Posterior cingulate gyrus (tissue), 11 donors: ENCODE results near the gene FAM117A.
"Not testable (repeated sequence)": the region's sequence is repeated elsewhere in the genome, so short reads cannot be mapped to it uniquely, and the experiment has no call there.

Experiments
- DNase-seq, 10 donors: peaks; one replicate each; pipeline versions ENCODE4 v3.0.0 to v3.0.0-alpha.2; 2020 to 2021; ENCODE audit warnings: mixed read lengths in 3 of 10
- intact Hi-C: fragments of 100-400 bp; cut with DNase I; formaldehyde crosslinking; loops from one replicate; pipeline ENCODE4 v1.15.1; 2023

Gene FAM117A

DNA sequence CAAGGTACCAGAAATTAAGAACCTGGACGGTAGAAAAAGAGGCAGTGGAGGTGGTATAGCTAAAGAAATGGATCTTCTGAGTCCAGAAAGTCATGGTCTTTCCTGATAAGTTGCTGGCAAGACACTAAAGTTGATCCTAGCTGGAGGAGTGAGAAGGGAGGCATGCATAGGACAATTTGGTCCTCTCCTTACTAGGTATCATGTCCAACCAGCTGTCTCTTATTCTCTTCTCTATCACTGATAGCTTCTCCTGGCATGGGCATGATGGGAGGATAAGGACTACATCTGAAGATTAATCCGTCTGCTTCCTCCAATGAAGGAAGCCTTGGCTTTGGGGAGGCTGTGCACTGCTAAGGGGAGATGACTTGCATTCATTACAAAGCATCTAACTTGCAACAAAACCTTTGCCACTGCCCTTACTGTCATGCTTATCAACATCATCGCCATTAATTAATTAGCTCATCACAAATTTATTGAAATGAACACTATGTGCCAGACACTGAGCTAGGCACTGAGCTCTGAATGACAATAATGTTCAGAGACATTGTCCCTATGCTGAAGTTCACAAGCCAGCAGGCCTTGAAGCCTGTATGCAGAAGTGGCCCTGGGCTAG is 3.1 kb upstream of the FAM117A start:
- no peak for DNase-seq
- intact Hi-C loops: no loop called here

DNA sequence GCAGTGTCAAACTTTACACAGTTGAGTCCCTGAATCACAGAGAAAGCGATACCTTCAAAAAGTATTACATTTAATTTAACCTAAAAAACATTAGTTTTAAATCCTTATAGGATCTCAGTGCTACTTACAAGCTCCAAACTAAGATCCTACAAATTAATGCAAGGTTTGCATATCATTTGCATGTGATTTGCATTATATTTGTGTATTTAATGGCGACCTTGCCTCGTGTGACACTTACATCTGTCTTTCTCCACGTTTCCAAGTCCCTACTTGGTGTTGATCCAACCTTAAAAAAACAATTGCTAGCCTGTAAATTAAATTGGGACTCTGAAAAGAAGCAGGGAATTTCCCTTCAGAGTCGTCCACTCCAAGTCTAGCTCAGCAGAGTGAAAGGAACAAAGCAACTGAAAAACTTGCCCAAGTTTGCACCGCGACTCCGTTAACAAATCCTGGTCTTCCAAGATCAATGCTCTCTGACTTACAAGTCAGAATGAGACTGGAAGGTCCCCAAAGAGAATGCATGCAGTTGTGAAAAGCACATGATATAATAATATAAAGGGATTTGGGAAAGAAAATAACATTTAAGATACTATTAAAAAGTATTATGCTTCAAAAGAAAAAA is 739 bp upstream of the FAM117A start:
- intact Hi-C loops: loop anchor here (2.0 kb wide), 1 partner anchor 22 kb away; no protein-coding TSS in a partner anchor
- no peak for DNase-seq

DNA sequence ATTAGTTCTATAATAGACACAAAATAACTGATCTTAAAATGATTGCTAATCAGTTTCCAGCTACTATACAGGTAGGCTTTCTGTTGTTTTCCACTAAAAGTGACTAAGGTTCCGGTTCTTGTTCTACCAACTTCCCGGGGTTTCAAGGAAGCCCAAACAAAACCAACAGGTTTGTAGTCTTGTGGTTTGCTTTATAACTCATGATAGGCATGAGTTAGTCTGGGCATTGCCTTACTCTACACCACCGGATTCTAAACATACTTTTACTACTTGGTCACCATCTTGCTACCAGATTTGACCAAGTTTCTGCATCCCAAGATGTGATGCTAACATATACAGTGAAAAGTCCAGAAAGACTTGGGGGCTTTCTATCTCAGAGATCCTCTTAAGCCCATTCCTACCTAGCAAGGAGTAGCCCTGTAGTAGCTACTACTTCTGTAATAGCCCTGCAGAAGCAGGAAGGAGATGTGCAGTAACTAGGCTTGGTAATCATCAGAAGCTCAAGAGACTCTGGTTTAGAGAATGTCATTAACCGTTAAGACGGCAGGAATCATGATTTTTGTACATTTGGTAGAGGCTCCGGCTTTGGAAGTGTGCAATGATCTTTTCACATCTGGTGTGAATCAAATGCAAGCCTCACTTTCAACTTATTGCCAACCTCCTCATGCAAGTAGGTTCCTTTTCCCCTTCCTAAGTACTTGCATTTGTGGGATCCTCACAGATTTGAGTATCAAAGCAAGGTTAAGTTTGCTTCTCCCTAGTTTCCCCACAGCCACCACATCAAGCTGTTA is 1.6 kb downstream of the FAM117A start:
- DNase-seq: no peak
- intact Hi-C loops: no loop called here

DNA sequence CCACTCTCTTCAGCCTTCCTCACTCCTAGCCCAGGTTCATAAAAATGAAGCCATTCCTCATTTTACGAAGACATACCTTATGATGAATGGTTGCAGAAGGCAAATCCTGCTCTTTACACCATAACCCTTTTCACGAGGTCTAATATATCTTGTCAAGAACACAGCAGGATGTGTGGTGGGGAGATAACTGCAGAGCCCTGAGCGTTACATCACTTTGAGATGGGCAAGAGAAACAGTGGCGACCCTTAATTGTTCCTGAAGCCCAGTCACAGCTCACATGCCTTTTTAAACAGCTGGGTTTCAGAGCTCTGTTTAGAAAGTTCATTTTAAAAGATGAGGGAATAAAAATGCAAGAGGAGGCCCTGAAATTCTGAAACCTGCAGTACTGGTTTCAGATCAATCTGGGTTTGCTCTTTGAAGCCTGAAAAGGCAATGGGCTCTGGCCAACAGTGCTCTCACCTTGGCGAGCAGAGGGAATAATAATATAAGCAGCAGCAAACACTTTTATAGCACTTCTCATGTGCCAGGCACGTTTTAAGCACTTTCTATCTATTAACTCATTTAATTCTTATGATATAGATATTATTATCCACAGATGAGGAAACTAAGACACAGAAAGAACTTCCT is 2.9 kb downstream of the FAM117A start:
- no peak for DNase-seq
- intact Hi-C loops: no loop called here

DNA sequence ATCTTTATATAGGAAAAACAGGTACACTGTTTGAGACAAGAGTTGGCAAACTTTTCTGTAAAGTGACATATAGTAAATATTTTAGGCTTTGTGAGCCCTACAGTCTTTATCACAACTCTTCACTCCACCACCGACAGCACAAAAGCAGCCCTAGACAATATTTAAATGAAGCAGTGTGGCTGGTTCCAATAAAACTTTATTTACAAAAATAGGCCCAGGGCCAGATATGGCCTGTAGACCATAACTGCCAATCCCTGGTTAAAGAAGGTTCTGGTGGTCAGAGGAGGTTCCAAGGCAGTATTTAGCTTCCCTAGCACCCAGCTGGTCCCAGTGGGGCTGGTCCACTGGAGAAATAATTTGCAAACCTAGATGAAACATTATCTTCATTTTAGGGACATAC is 3.6 kb downstream of the FAM117A start:
- DNase-seq: no peak
- intact Hi-C loops: no loop called here

DNA sequence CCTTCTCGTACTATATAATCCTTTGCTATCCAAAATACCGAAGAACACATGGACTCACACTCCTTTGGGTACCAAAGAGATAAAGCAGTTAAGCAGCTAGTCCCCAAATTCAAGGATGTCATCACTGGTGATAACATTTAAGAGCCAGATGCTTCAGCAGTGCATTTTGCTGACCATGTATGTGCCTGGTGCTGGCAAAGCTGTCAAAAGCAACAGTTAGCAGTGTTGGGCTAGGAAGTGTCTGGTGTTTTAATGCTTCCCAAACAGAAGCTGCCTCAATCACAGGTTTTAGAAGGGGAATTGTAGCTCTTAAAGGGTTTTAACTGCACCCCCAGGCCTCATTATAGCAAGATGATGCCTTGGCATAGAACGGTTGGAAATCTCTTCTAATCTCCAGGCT is 4.7 kb downstream of the FAM117A start:
- DNase-seq: no peak
- intact Hi-C loops: no loop called here

DNA sequence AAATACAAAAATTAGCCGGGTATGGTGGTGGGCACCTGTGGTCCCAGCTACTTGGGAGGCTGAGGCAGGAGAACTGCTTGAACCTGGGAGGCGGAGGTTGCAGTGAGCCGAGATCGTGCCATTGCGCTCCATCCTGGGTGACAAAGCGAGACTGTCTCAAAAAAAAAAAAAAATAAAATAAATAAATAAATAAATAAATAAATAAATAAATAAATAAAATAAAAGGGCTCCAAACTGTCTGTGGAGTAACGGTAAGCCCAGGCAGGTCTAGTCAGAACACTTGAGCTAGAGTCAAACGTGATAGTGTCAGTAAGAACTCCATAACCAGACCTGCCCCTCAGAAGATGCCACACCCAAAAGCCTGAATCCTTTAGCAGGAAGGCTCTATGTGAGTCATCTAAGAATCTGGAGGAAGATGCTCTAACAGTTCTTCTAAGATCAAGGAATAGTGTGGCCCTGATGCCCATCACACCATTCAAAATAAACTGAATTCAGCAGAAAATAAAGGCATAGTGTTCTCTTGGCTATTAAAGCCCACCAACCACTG is 5.4 kb downstream of the FAM117A start:
- intact Hi-C loops, DNase-seq: not testable (repeated sequence)

DNA sequence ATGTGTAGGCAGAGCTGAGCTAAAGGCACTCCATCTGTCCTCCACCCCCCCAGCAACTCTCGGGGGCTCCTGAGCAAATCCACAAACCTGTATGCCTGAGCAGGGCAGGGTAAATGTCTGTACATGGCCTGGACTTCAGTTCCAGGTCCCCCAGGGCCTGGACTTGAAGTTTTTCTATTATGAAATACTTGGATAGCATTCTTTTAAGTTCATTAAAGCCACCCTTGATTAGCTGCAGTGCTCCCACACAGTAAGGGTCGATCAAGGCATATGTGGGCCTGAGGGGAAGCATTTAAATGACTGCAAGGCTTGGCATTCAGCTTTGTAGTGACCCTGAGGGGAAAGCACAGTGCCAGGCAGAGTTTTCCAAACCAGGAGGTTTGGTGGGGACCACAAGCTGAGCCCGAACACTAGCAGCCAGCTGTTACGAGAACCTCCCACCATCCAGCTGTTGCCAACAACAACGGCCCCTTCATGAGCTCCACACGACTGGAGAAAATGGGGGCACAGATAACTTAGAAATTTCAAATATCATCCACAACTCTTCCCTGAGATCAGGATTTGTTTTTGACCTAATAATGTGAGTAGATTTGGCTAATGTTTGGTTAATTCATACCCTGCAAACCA is 6.7 kb downstream of the FAM117A start:
- no peak for DNase-seq
- intact Hi-C loops: no loop called here

DNA sequence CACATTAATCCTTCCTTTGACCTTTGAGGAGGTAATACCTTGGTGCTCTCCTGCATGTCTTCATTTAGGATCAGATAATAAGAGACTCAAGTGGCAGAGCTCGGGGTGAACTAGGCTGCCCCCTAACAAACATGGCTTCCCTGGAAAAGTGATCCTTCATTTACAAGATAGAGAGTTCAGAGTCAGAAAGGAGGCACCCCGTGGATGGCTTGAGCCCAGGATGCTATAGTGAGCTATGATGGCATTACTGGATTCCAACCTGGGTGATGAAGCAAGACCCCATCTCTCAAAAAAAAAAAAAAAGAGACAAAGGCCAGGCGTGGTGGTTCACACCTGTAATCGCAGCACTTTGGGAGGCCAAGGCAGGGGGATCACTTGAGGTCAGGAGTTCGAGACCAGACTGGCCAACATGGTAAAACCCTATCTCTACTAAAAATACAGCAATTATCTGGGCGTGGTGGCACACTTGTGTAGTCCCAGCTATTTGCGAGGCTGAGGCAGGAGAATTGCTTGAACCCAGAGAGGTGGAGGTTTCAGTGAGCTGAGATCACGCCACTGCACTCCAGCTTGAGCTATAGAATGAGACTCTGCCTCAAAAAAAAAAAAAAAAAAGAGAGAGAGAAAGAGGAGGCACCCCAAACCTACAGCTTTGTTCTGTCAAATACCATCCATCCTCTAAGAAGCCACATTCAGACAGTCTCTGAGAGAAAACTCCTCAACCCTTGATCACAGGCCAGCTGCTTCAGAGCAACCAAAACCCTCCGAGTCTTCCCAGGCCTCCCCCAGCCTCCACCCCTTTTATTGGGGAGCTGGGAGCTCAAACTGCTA is 7.4 kb downstream of the FAM117A start:
- no peak for DNase-seq
- intact Hi-C loops: no loop called here

DNA sequence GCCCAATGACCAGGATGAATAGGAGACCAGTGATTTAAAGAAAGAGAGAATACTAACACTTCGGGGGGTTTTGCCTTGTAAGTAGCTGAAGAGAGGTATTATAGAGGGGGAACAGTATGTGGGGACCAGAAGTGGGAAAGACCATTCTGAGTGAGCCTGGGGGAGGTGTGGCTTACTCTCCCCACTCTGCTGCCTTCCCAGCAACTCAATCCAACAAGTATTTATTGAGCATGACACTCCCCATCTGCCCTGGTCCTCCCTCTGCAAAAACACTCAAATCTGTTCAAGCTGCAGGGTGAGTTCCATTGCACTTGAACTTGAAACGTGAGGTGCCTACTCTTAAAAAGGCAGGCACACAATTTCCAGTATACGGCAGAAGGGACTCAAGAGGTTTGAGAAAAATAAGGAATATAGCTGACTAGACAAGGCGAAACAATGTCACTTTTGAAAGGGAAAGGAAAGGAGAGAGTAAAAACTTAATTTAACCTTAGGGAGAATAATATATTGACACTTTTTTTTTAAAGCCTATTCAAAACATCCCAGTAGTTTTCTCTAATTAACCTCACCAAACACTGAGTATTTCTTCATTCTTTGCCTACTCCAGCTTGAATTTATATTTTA is 8.2 kb downstream of the FAM117A start:
- DNase-seq: no peak
- intact Hi-C loops: no loop called here

DNA sequence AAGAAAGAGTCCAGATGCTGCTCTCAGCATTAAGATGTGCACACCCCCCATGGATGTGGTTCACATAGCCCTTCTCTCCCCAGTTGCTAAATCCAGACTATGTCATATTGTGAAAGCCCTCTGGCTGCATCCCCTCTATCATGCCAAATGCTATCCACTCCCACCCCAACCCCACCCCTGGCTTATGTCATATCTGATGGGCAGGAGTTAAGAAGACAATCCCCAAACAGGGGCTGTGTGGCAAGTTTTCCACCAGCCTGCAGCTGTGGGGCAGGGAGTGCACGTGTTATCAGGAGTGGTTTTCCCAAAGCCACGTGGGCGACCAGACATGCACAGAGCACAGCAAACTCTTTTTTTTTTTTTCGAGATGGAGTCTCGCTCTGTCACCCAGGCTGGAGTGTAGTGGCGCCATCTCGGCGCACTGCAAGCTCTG is 10.0 kb downstream of the FAM117A start:
- DNase-seq: no peak
- intact Hi-C loops: no loop called here

DNA sequence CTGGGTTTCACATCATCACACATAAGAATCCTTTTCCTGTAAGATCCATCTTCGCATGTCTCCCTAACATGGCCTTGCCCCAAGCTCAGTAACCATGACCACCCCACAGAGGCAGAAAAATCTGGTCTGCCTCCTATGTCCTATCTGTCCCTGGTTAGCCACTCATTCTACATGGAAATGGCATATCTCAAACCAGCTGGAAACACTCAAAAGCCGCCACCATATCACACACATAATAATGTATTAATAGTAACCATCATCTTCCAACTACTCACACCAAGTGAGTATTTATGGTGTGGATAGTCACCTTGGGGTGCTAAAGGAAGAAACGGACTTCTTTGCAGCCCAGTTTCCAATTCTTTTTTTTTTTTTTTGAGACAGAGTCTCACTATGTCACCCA is 11.4 kb downstream of the FAM117A start:
- no peak for DNase-seq
- intact Hi-C loops: no loop called here

DNA sequence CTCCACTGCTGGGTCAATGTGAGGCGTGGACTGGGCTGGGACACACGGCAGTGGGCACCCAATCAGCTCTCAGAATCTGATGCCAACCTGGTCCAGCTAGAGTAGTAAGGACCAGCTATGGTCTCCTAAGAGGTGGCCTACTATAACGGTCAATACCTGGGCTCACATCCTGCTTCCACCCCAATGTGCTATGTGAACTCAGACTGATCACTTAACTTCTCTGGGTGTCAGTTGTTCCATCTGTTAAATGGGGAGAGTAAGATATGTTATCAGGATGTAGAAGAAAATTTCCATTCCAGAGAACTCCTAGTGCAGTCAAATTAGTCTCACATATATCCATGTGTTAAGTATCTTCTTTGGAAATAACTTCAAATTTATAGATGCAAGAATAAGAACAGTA is 14.2 kb downstream of the FAM117A start:
- intact Hi-C loops: loop anchor here (10.0 kb wide), 1 partner anchor 55 kb away; no protein-coding TSS in a partner anchor
- no peak for DNase-seq

DNA sequence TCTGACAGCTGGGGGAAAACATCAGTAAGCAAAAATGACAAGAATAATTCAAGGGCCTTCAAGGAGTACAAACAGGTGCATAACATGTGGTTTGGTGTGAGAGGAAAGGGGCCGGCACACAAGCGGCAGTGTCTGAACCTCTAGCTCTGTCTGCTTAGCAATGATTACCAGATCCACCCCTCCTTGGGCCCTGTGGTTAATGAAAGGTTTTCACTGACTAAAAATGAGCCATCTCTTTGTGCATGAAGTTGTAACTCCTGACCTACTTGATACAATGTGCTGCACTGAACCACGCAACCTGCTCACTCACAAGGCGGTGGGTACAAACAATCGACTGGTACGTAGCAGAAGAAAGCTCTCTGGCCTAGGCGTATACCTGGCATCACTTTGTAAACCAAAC is 15.1 kb downstream of the FAM117A start:
- intact Hi-C loops: loop anchor here (10.0 kb wide), 1 partner anchor 56 kb away; no protein-coding TSS in a partner anchor
- no peak for DNase-seq

DNA sequence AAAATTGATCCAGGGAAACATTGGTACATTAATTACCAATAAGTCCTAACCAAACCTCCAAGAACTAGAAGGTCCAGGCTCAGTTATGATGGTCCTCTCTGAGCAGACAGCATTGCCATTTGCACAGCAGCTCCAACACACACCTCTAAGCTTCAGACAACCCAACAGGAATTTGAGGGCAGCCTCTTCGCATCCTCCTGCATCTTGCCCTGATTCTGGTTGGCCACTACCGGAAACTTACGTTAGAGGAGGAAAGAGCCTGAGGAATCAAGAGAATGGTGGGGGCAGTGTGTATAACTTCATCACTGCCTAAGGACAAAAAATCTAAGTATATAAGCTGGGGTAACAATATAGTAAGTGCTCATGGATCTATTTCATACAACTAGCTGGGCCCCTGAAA is 15.7 kb downstream of the FAM117A start:
- no peak for DNase-seq
- intact Hi-C loops: loop anchor here (10.0 kb wide), 1 partner anchor 57 kb away; no protein-coding TSS in a partner anchor

DNA sequence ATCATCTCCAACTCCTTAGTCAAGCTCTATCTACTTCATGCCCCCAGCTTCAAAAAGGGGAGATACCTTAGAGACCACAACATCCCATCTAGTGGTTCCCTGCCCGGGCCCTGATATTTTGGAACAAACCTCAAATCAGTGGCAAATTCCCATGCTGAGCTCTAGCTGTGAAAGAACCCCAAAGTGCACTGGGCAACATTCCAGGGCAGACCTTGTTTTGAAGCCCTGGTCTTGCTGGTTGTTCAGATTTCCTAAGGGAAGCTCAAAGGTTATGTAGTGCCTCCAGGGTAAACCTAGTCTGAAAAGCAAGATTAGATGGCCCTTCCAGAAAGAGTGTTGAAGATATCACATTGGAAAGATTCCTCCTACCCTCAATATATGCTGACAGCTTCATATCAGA is 16.3 kb downstream of the FAM117A start:
- peak in 1 of 10 donors; percentile 59 for DNase-seq
- intact Hi-C loops: loop anchor here (10.0 kb wide), 1 partner anchor 57 kb away; no protein-coding TSS in a partner anchor

DNA sequence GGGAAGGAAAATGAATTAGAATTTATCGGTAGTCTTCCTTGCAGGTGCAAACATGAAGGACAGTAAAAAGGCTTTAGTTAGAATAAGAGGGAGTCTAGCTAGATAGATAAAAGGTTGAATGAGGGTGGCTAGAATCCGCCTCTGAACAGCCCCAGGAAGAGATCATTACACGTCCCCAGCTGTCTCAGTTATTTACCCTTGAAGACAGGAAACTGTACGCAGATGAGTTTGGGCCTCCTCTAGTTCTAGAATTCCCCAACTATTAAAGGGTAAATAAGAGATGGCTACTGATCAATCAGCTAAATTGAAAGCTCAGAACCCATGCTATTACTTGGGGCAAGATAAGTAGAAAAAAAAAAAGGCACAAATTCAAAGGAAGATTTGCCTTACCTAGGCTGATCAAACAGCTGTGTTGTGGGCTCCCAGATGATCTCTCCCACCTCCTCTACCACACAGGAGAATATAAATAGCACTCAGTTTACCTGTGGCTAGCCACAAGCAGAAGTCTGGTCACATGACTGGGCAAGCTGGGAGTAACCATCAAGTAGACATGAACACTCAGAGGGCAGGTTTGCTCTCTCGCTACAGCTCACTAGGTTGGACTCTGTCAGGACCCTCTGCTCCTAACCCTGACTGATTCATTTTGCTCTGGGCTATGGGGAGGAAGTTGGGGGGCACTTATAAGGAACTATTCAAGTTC is 17.0 kb downstream of the FAM117A start:
- intact Hi-C loops: loop anchor here (10.0 kb wide), 1 partner anchor 58 kb away; no protein-coding TSS in a partner anchor
- DNase-seq: no peak
